ENCODE data around the gene MAGI3. TPM values are rescaled to one million over a fixed set of nuclear protein-coding genes. Genes with fewer than 3 reads are reported as not detected.

MAGI3 gene
- total and polyA plus RNA-seq, 4 donors, result 3.0 to 28.8 (median 7.5) TPM

- WGBS, result 88% methylated on average over 1 of the region's 1 CpG
- no peaks in the 10 kb centered on the region for H3K27me3 ChIP-seq (ENCODE audit: control insufficient read depth in 4 of 4, insufficient read depth in 4 of 4, low read length in 3 of 4)
- H3K9me3 ChIP-seq (ENCODE audit: control insufficient read depth in 4 of 4, low read length in 3 of 4), result no peaks in the 10 kb centered on the region
- H3K4me3 ChIP-seq (ENCODE audit: low read depth in 1 of 3, low read length in 3 of 3), result no peak overlapping the region
- peaks cover 1 to 31% (median 23%) of the 10 kb centered on the region in 4 donors for H3K4me1 ChIP-seq (ENCODE audit: control insufficient read depth in 4 of 4, insufficient read depth in 4 of 4, low read length in 3 of 4)
- peak overlapping the region; percentile 66 to 79 for H3K27ac ChIP-seq (ENCODE audit: low read depth in 1 of 2, low read length in 2 of 2)
- no peak for DNase-seq (ENCODE audit: low spot score)
- no peak for TF ChIP-seq HNF4G (IDR thresholded peaks at IDR 0.05)
- TF ChIP-seq MAX (IDR thresholded peaks at IDR 0.05), result no peak
- TF ChIP-seq GABPA (IDR thresholded peaks at IDR 0.05 in 1 of 2, conservative IDR thresholded peaks at IDR 0.05 in 1 of 2), result no peak
- TF ChIP-seq REST (IDR thresholded peaks at IDR 0.05), result no peak
- TF ChIP-seq ATF3 (IDR thresholded peaks at IDR 0.05), result no peak
- H3K9ac ChIP-seq (ENCODE audit: low read depth in 1 of 2, low read length in 2 of 2), result peak overlapping the region; percentile 18 to 64
- H3K36me3 ChIP-seq (ENCODE audit: control insufficient read depth in 4 of 4, insufficient read depth in 3 of 4, low read depth in 1 of 4, low read length in 3 of 4), result no peaks in the 10 kb centered on the region
Measured at GRCh38 chr1:113388017-113388620, 2.2 kb upstream of the MAGI3 start.

GRCh38 chr1:113388621-113389358, 1.5 kb upstream of the MAGI3 start:
- DNase-seq (ENCODE audit: low spot score), result peak; percentile 42
- TF ChIP-seq ZBTB33 (IDR thresholded peaks at IDR 0.05) (no peak), REST (IDR thresholded peaks at IDR 0.05) (peak; percentile 17), FOXA1 (IDR thresholded peaks at IDR 0.05) (peak; percentile 71), FOXA2 (IDR thresholded peaks at IDR 0.05) (peak; percentile 92), RAD21 (IDR thresholded peaks at IDR 0.05) (peak; percentile 58 to 63), YY1 (IDR thresholded peaks at IDR 0.05) (peak; percentile 48), SP1 (IDR thresholded peaks at IDR 0.05) (peak; percentile 46), TAF1 (conservative IDR thresholded peaks at IDR 0.05) (no peak), JUND (IDR thresholded peaks at IDR 0.05) (peak; percentile 20 to 35), NR2F2 (IDR thresholded peaks at IDR 0.05) (no peak), RXRA (IDR thresholded peaks at IDR 0.05) (peak; percentile 30 to 44), EGR1 (IDR thresholded peaks at IDR 0.05; ENCODE audit: low read depth in 2 of 2) (no peak), ATF3 (IDR thresholded peaks at IDR 0.05) (no peak), HNF4A (conservative IDR thresholded peaks at IDR 0.05) (peak; percentile 41 to 44), HNF4G (IDR thresholded peaks at IDR 0.05) (peak; percentile 7), GABPA (IDR thresholded peaks at IDR 0.05 in 1 of 2, conservative IDR thresholded peaks at IDR 0.05 in 1 of 2) (no peak), CTCF (IDR thresholded peaks at IDR 0.05; ENCODE audit: low read depth, low read length, missing input control) (peak; percentile 6), MAX (IDR thresholded peaks at IDR 0.05) (no peak)
- H3K9me3 ChIP-seq (ENCODE audit: control insufficient read depth in 4 of 4, low read length in 3 of 4), result no peaks in the 10 kb centered on the region
- peaks cover 1 to 35% (median 25%) of the 10 kb centered on the region in 4 donors for H3K4me1 ChIP-seq (ENCODE audit: control insufficient read depth in 4 of 4, insufficient read depth in 4 of 4, low read length in 3 of 4)
- no peaks in the 10 kb centered on the region for H3K36me3 ChIP-seq (ENCODE audit: control insufficient read depth in 4 of 4, insufficient read depth in 3 of 4, low read depth in 1 of 4, low read length in 3 of 4)
- H3K27me3 ChIP-seq (ENCODE audit: control insufficient read depth in 4 of 4, insufficient read depth in 4 of 4, low read length in 3 of 4), result no peaks in the 10 kb centered on the region
- 11% methylated on average over 8 of the region's 8 CpGs for WGBS
- peak overlapping the region; percentile 18 to 64 for H3K9ac ChIP-seq (ENCODE audit: low read depth in 1 of 2, low read length in 2 of 2)
- peak overlapping the region; percentile 66 to 79 for H3K27ac ChIP-seq (ENCODE audit: low read depth in 1 of 2, low read length in 2 of 2)
- peak overlapping the region; percentile 76 to 98 (median 80) for H3K4me3 ChIP-seq (ENCODE audit: low read depth in 1 of 3, low read length in 3 of 3)

Data from liver (tissue), 9 donors.